ENCODE data around the gene HNRNPF.
A peak's percentile ranks its signal among the peaks of the same experiment; 100 is the strongest.
"Not testable (repeated sequence)": the region's sequence is repeated elsewhere in the genome, so short reads cannot be mapped to it uniquely, and the experiment has no call there.

HNRNPF gene, protein sequence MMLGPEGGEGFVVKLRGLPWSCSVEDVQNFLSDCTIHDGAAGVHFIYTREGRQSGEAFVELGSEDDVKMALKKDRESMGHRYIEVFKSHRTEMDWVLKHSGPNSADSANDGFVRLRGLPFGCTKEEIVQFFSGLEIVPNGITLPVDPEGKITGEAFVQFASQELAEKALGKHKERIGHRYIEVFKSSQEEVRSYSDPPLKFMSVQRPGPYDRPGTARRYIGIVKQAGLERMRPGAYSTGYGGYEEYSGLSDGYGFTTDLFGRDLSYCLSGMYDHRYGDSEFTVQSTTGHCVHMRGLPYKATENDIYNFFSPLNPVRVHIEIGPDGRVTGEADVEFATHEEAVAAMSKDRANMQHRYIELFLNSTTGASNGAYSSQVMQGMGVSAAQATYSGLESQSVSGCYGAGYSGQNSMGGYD

DNA sequence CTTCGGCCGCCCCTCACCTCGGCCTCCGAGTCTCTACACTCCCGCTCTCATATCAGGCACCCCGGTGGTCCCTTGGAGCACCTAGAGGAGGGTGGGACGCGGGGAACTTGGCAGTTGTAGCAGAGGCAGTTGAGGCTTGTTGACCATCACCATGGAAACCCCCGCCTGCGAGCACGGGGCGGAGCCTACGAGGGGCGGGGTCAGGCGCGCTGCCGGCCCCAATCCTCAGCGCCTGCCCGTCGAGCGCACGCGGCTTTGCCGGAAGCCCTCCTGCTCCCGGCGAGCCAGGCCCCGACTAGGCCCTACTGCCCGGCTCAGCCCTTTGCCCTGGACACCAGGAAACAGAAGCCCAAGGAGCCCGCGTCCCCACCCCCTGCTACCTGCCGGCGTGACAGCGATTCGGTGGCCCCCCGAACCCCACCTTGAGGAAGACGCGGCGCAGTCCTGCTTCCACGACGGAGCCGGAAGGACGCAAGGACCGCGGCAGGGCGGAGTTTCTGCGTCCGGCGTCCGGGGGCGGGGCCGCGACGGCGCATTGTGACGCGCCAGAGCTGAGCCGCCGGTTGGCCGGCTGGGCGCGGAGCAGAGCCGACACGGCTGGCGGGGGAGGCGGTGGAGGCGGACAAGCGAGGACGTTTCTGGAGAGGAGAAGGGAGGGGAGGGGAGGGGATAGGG, at the start of gene HNRNPF:
HNRNPF (minus strand) TSS at position 477 of the 675 bp plus-strand sequence. CDS start 21,302 bp downstream, outside the sequence.
- peak; percentile 96 to 97 for DNase-seq

DNA sequence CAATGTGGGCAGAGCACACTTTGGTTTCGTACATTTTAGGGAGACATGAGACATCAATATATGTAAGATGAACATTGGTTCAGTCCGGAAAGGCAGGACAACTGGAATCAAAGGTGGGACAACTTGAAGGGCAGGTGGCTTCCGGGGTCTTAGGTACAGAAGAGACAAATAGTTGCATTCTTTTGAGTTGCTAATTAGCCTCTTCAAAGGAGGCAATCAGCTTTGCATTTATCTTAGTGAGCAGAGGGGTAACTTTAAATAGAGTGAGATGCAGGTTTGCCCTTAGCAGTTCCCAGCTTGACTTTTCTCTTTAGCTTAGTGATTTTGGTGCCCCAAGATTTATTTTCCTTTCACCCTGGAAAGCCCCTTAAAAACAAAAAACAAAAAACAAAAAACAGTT, 49.2 kb upstream of the HNRNPF start:
- DNase-seq, result no peak

DNA sequence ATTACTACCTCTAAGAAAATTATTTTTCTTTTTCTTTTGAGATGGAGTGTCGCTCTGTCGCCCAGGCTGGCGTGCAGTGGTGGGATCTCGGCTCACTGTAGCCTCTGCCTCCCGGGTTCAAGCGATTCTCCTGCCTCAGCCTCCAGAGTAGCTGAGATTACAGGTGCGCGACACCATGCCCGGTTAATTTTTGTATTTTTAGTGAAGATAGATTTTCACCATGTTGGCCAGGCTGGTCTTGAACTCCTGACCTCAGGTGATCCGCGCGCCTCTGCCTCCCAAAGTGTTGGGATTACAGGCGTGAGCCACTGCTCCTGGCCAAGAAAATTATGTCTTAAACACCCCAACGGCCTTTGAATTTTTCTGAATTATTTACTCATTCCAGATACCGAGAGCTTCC, 47.6 kb upstream of the HNRNPF start:
- not testable (repeated sequence) for DNase-seq

DNA sequence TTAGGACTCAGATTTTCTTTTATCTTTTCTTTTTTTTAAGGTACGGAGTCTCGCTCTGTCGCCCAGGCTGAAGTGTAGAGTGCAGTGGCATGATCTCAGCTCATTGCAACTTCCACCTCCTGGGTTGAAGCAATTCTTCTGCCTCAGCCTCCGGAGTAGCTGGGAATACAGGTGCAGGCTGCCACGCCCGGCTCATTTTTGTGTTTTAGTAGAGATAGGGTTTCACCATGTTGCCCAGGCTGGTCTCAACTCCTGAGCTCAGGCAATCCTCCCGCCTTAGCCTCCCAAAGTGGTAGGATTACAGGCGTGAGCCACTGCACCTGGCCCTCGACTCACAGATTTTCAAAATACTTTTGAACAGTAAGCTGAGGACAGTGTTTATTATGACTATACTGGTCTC, 45.0 kb upstream of the HNRNPF start:
- not testable (repeated sequence) for DNase-seq

DNA sequence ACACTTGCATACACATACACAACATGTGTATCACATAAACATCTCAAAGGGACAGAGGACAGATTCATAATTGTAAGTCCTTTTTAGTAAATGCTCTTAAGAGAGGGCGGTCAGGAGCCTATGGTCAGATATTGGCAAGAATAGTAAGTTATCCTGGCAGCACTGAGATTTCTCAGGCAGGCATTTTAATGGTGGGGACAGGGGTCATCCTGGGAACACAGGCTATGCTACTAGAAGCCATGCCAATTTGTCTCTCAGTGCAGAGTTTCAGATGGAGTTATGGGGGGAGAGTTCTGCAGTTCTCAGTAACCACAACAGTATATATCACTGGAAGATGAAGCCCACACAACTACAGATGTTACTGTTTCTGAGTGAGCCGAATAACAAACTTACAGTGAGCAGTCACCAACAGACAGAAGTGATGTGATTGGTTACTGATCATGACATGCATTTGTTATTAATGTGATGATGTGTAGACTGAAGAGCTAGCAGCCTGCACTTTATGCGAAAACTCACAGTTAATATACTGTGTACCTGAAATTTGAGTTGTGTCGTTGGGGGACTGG, 44.4 kb upstream of the HNRNPF start:
- DNase-seq, result no peak

DNA sequence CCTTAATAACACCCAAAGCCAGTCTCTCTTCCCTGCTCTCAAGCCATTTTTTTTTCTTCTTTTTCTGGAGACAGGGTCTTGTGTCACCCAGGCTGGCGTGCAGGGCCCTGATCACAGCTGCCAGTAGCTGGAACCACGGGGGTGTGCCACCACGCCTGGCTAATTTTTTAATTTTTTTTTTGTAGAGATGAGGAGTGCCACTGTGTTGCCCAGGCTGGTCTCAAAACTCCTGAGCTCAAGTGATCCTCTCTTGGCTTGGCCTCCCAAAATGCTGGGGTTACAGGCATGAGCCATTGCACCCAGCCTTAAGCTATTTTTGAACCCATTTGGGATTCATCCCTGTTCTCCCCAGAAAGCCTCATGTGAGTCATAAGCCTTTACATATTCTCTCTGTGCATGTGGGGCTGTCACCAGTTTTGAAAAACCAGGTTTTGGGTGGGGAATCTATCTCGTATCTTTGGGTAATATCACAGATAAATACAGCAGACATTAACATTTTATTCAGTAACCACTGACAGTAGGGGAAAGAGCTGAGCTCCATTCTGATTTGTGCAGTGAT, 43.4 kb upstream of the HNRNPF start:
- DNase-seq, result no peak

DNA sequence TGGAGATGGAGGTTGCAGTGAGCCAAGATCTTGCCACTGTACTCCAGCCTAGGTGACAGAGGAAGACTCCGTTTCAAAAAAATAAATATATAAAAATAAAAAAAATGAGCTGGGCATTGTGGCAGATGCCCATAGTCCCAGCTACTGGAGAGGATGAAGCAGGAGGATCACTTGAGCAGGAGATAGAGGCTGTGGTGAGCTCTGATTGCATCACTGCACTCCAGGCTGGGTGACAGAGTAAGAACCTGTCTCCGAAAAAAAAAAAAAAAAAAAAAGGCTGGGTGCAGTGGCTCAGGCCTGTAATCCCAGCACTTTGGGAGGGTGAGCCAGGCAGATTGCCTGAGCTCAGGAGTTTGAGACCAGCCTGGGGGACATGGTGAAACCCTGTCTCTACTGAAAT, 39.8 kb upstream of the HNRNPF start:
- DNase-seq, result no peak

DNA sequence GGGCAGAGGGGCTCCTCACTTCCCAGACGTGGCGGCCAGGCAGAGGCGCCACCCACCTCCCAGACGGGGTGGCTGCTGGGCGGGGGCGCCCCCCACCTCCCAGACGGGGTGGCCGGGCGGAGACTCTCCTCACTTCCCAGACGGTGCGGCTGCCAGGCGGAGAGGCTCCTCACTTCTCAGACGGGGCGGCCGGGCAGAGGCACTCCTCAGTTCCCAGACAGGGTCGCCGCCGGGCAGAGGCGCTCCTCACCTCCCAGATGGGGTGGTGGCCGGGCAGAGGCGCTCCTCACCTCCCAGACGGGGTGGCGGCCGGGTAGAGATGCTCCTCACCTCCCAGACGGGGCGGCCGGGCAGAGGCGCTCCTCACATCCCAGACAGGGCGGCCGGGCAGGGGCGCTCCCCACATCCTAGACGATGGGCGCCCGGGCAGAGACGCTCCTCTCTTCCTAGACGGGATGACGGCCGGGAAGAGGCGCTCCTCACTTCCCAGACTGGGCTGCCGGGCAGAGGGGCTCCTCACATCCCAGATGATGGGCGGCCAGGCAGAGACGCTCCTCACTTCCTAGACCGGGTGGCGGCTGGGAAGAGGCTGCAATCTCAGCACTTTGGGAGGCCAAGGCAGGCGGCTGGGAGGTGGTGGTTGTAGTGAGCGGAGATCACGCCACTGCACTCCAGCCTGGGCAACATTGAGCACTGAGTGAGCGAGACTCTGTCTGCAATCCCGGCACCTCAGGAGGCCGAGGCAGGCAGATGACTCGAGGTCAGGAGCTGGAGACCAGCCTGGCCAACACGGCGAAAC, 37.4 kb upstream of the HNRNPF start:
- not testable (repeated sequence) for DNase-seq

DNA sequence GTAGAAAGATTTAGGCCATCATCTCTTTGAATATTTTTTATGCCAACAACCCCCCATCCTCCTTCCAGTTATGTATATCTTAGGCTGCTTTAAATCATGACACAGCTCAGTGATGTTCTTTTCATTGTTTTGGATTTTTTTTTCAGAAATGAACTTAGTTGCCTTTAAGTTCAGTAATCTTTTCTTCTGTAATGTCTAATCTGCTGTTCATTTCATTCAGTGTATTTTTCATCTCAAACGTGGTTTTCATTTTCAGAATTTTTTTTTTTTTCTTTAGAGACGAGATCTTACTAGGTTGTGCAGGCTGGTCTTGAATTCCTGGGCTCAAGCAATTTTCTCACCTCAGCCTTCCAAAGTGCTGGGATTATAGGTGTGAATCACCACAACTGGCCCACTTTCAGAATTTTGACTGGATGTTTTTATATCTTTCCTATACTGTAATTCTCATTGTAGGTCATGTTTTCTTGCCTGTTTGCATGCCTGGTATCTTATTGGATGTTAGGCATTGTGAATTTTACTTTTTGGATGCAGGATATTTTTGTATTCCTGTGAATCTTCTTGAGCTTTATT, 36.0 kb upstream of the HNRNPF start:
- no peak for DNase-seq

DNA sequence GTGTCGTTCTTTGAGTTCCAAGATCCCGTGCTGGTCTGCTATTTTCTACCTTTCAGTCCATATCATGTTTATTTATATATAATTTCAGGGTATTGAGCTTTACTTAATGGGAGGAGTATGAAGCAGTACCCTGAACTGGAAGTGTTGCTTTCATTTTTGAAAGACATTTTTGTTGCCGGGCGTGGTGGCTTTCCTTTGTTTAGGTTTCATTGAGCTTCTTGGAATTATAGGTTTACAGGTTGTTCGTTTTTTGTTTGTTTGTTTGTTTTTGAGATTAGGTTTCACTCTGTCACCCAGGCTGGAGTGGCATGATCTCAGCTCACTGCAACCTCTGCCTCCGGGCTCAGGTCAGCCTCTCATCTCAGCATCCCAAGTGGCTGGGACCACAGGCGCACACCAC, 35.3 kb upstream of the HNRNPF start:
- no peak for DNase-seq

DNA sequence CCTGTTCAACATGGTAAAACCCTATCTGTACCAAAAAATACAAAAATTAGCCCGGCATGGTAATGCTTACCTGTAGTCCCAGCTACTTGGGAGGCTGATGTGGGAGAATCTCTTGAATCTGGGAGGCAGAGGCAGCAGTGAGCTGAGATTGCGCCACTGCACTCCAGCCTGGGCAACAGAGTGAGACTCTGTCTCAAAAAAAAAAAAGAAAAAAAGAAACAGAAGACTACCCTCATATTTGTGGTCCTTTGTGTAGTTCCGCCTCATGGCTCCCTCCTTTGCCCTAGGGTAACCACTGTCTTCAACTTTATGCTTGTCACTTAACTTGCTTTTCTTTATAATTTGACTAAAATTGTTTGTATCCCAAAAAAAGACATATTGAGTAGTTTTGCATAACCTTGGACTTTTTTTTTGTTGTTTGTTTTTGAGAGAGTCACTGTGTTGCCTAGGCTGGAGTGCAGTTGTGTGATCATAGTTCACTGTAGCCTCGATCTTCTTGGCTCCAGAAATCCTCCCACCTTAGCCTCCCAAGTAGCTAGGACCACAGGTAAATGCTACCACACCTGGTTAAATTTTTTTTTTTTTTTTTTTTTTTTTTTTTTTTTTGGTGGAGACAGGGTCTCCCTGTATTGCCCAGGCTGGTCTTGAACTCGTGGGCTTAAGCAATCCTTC, 31.6 kb upstream of the HNRNPF start:
- DNase-seq, result peak in 1 of 2 donors; percentile 22

DNA sequence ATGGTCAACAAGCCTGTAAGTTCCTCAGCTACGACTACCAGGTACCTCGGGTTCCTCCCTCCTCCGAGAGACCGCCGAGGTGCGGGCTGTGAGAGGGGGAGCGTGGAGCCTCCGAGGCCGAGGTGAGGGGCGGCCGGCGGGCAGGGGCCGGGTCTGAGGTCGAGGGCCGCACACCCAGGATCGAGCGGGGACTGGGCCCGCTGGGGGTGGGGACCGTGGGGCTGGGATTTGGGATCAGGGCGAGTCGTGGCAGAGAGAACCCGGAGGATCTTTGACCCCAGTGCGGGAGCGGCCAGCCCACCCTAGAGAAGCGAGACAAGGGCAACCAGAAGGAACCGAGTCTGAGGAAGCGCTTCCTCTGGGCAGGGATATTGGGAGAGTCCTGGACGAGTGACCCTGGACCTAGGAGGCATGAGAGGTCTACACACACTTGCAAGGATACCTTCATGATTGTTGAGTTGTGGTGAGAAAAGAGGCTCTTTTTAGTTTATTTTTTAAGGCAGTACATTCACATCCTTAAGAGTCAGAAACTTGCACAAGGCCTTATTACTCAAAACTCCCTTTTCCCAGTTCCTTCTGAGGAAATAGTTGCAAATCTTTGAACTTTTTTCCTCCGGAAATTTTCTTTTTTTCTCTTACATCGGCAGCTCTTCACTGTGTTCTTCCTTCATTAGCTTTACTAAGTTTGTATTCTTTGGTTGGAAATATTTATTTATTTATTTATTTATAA, 28.3 kb upstream of the HNRNPF start:
- DNase-seq, result no peak

DNA sequence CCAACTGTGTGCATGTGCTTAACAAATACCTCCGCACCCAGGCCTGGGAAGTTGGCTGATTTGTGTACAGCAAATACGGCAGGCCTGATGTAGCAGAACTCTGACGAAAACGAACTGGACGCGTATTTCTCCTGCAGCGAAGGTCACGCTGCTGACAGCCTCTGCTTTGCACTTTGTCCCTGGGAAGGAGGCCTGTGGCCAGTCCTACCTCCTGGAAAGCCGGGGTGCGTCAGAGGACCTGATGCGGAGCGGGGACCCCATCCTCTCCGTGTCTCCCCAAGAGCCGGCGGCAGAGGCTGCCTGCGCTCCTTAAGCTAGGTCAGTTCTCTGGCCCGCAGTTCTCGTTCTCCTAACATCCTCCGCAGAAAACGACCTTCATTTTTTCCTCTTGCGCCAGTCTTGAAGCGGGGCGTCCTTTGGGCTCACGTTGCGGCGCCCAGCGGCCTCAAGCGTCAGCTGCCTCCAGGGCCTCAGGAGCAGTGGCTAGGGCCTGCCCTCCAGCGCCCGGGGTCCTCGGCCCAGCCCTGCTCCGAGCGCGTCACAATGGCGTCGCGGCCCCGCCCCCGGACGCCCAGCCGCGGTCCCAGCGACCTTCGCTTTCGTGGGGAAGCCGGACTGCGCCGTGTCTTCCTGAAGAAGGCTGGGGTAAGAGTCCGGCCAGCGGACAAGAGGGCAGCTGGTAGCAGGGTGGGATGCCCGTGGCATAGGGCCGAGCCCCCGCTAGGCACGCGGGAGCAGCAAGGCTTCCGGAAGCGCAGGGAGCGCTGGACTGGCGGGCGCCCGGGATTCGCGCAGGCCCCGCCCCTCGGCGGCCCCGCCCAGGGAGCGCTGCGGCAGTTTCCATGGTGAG, 27.5 kb upstream of the HNRNPF start, which contains the start of gene ZNF487:
ZNF487 (plus strand) TSS at position 821 of the 850 bp plus-strand sequence. CDS start 38,703 bp downstream, outside the sequence.
- peak; percentile 93 for DNase-seq

DNA sequence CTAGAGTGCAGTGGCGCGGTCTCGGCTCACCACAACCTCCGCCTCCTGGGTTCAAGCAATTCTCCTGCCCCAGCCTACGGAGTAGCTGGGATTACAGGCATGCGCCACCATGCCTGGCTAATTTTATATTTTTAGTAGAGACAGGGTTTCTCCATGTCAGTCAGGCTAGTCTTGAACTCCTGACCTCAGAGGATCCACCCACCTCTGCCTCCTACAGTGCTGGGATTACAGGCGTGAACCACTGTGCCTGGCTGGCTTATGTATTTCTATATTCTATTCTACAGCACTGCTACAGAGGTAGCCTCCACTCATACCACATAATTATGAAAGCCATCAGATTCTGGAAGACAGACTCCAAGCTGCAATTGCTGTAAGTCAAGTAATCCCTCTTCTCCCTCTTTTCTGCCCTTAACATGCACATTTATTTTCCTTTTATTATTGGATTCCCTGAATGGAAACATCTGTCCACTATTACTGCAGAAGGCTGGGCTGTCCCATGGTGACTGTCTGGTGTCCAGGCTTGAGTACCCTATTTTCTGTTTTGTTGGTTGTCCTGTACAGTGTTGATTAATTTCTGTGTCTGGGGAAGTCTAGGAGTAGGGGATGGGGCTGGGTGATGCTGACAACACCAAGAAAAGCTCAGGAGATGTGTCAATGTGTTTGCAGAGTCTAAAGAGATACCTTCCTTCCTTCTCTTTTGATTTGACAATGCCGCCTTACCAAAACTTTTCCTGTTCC, 22.1 kb upstream of the HNRNPF start:
- DNase-seq, result no peak

DNA sequence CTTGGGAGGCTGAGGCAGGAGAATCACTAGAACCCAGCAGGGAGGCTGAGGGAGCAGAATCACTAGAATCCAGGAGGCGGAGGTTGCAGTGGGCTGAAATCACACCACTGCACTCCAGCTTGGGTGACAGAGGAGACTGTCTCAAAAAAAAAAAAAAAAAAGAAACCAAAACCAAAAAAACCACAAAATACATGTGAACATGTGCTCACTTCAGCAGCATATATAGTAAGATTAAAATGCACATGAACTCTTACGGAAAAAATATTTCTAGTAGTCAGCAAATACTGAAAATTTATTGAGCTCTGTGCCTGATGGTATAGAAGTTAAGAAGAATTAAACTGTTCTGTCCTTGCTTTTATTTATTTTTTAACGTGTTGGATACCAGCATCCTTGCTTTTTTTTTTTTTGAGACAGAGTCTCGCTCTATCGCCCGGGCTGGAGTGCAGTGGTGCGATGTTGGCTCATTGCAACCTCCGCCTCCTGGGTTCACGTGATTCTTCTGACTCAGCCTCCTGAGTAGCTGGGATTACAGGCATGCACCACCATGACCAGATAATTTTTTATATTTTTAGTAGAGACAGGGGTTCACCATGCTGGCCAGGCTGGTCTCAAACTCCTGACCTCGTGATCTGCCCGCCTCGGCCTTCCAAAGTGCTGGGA, 18.3 kb upstream of the HNRNPF start:
- DNase-seq, result peak in 1 of 2 donors; percentile 32

DNA sequence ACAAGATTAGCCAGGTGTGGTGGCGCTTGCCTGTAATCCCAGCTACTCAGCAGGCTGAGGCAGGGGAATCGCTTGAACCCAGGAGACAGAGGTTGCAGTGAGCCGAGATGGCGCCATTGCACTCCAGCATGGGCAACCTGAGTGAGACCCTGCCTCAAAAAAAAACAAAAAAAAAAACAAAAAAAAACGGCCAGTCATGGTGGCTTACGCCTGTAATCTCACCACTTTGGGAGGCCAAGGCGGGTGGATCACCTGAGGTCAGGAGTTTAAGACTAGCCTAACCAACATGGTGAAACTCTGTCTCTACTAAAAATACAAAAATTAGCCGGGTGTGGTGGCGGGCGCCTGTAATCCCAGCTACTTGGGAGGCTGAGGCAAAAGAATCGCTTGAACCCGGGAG, 17.5 kb upstream of the HNRNPF start:
- DNase-seq, result not testable (repeated sequence)

DNA sequence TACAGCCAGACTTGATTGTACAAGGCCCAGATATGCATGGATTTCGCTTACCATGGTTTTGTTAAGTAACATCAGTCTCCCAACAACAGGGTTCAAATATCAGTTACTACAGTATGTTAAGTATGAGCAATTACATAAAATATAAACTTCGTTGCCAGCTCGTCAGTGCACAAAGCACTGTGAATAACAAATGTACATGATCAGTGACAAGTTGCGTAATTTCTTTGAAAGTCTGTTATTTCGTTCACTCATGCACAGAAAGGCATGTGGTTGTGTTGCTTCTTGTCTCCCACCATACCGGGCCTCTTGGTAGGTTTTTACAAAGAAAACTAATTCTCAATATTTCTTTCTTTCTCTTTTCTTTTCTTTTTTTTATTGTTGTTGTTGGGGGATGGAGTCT, 15.4 kb upstream of the HNRNPF start:
- DNase-seq, result no peak

DNA sequence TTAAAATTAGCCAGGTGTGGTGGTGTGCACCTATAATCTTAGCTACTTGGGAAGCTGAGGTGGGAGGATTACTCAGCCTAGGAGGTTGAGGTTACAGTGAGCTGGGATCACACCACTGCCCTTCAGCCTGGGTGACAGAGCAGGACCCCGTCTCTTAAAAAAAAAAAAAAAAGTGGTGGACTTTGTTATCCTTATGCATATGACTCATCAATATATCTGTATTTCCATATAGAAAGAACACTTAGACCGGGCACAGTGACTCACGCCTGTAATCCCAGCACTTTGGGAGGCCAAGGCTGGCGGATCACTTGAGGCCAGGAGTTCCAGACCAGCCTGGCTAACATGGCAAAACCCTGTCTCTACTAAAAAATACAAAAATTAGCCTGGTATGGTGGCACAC, 13.0 kb upstream of the HNRNPF start:
- DNase-seq, result not testable (repeated sequence)

DNA sequence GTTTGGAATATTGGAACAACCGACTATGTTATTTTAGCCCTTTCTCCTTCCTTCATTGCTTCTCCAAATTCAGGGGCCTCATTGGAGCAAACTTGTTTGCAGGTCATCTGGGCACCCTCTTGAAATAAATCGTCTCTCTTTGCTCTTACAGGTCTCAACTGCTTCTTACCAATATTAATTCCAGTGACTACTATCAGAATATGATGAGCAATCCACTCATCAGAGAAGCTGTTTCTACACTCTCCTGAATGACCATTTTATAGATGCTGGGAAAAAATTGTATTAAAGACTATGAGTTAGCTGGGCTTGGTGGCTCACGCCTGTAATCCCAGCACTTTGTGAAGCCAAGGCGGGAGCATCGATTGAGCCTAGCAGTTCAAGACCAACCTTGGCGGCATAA, 12.5 kb upstream of the HNRNPF start:
- no peak for DNase-seq

Data from CD4-positive, alpha-beta T cell treated with Interleukin-1 beta for 1 hour (primary cell).